ENCODE measurements around the gene CISTR.
"Not testable (repeated sequence)": the region's sequence is repeated elsewhere in the genome, so short reads cannot be mapped to it uniquely, and the experiment has no call there.

CISTR gene

GRCh38 chr12:53718567-53718966 is 33.2 kb downstream of the CISTR start:
- not testable (repeated sequence) for DNase-seq (ENCODE audit: low read depth)

GRCh38 chr12:53717319-53717718 is 34.5 kb downstream of the CISTR start:
- DNase-seq (ENCODE audit: low read depth), result no peak

- no peak for DNase-seq (ENCODE audit: low read depth)
These were observed 37.8 kb downstream of the CISTR start for GRCh38 chr12:53714004-53714403.

- DNase-seq (ENCODE audit: low read depth), result no peak
These were observed 38.3 kb downstream of the CISTR start for GRCh38 chr12:53713516-53713915.

GRCh38 chr12:53712059-53712643 is 39.6 kb downstream of the CISTR start:
- no peak for DNase-seq (ENCODE audit: low read depth)

- DNase-seq (ENCODE audit: low read depth), result no peak
These were observed 41.7 kb downstream of the CISTR start for GRCh38 chr12:53710091-53710490.

GRCh38 chr12:53709671-53710070 is 42.1 kb downstream of the CISTR start:
- no peak for DNase-seq (ENCODE audit: low read depth)

GRCh38 chr12:53706080-53706479 is 45.7 kb downstream of the CISTR start:
- DNase-seq (ENCODE audit: low read depth), result no peak

- no peak for DNase-seq (ENCODE audit: low read depth)
These were observed 48.0 kb downstream of the CISTR start for GRCh38 chr12:53703756-53704155.

GRCh38 chr12:53701518-53702264 is 50.1 kb downstream of the CISTR start:
- DNase-seq (ENCODE audit: low read depth), result peak; percentile 69

GRCh38 chr12:53700567-53700966 is 51.2 kb downstream of the CISTR start:
- no peak for DNase-seq (ENCODE audit: low read depth)

- DNase-seq (ENCODE audit: low read depth), result no peak
These were observed 52.1 kb downstream of the CISTR start for GRCh38 chr12:53699678-53700025.

GRCh38 chr12:53698948-53699677 is 52.7 kb downstream of the CISTR start:
- no peak for DNase-seq (ENCODE audit: low read depth)

GRCh38 chr12:53696655-53697331 is 55.0 kb downstream of the CISTR start:
- no peak for DNase-seq (ENCODE audit: low read depth)

Measured in activated T-cell treated with anti-CD3 and anti-CD28 coated beads for 1 hour (primary cell).